GM19239 (cell line): ENCODE data around the gene TF.

Experiments
- DNase-seq: peaks from one replicate; pipeline ENCODE4 v3.0.0; 2011; ENCODE audit warnings: low spot score; ENCODE audit not compliant: insufficient read length
- FAIRE-seq: peaks from 2 replicates; lab custom pipeline; 2011; peaks lifted over from hg19 to GRCh38; lab: Jason Lieb, UNC

The TF gene

DNA sequence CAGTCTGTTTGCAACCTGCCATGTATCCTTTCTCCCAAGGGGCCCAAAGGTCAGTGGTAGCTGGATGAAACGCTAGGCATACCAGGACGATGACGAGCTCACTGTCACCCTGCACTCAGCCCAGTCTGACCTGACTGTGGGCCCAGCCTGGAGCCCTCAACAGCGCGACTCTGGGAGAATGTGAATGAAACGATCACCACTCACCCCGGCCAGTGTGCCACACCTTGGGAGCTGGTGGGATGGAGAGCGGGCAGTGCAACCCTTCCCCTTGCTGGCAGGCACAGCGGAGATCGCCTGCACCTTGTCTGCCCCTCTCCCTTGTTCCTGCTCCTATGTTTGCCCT lies 86.6 kb downstream of the TF start:
- no peak for FAIRE-seq

DNA sequence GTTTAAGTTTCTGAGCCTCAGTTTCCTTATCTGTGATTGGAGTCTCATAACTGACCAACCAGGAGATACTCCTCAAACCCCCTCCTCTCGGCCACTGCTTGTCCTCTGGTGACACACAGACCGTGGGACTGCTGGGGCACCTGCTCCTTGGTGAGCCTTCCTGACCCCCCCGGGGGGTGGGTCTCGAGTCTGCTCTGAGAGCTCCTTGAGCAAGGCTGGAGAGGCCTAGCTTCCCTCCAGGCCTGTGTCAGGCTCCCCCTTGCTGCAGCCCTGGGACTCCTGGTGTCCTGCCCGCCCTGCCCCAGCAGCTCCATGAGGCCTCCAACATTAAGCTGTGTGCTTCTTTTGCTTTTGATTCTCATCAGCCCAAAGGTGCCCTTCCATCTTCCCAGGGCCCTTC lies 87.1 kb downstream of the TF start:
- no peak for FAIRE-seq

More for the DNA sequence above, 86.6 kb downstream of the TF start:
- DNase-seq = no peak

DNA sequence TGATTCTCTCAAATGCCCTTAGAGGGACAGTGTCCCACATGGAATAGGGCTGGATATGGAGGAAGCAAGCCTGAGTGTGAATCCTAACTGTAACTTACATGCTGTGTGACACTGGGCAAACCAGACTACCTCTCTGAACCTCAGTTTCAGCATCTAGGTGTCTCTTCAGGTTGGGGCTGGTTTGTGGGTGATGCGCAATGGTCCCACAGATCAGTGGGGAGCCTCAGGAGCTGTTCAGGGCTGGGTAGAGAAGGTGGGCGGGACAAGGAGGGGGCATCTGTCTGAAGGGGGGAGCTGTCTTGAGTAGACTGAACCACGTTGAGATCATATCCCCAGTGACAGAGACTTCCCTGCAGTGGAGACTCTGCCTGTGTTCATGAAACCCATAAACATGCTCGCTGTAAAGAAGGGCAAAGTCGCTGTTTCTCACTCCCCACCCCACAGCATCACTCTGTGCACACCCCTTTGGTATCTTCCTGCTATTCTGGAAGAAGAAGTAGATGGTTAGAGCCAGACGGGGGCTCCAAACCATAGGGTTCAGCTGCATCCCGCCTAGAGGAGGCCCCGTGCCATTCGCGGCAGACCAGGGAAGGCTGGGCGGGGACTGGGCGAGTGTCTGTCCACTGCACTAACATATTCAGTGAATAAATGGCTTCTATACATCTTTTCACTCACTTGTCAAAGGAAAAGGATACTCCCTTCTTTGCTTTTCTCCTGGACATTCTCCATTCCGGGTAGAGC lies 87.9 kb downstream of the TF start:
- FAIRE-seq = no peak

More for the DNA sequence above, 87.1 kb downstream of the TF start:
- DNase-seq = no peak

DNA sequence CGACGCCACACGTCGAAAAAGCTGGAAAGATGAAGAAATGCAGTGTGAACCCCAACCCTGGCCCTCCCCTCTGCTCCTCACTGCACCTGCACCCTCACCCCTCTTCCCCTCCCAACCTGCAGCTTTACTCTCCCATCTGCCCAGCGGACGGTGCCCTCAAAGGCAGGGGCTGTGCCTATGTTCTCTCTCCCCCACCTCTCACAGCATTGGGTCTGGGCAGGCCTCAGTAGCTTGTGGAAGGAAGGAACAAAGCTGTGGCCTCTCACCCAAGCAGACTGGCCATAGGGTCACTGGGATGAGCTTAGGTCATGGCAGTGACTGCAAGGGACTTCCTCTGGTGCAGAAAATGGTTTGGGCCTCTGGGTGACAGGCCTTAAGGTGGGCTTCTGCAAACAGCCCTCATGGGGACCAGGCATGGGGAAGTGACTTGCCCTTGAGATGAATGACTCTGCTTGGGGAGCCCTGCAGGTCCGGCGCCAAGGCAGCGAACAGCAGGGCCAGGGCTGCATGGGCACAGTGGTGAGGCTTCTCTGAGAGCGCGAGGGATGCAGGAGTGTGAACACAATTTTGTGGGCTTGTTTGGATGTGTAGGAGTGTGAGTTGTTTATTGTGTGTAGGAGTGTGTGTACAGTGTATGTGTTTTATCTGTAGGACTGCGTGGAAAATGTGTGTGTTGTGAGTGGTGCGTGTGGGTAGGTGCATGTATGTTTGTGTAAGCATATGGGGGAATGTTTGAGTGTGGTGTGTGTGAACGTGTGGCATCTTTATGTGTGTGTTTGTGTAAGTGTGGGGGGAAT lies 88.6 kb downstream of the TF start:
- DNase-seq = no peak
- FAIRE-seq = no peak

More for the DNA sequence above, 87.9 kb downstream of the TF start:
- no peak for DNase-seq

DNA sequence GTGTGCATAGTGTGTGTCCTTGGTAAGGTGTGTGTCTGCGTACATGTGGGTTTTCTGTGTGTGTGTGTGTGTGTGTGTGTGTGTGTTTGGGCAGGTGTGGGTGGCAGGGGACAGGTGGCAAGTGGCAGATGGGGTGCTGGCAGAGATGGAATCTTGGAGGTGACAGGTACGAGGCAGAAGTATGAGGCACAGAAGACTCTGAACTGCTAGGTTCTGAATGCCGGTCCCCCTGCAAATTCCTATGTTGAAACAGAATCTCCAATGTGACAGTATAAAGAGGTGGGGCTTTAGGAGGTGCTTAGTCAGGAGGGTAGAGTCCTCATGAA lies 89.2 kb downstream of the TF start:
- no peak for FAIRE-seq

DNA sequence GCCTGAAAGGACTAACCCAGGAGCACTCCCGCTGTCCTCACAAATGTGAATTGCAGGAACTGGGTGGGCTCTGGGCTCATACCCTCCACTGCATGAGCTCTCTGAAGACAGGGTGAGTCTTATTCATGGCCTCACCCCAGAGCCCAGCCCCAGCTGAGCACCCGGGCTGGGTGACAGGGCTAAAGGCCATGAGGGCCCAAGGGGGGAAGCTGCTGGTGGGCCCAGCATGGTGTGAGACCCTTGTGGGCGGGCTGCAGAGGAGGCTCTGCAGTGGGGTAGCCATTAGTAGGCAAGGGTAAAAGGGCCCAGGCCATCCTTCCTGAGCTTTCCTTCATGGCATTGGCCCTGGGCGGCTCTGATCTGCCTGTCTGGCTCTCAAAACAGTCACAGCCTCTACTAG lies 89.8 kb downstream of the TF start:
- DNase-seq (no peak), FAIRE-seq (no peak)

More for the DNA sequence above, 89.2 kb downstream of the TF start:
- DNase-seq = no peak

DNA sequence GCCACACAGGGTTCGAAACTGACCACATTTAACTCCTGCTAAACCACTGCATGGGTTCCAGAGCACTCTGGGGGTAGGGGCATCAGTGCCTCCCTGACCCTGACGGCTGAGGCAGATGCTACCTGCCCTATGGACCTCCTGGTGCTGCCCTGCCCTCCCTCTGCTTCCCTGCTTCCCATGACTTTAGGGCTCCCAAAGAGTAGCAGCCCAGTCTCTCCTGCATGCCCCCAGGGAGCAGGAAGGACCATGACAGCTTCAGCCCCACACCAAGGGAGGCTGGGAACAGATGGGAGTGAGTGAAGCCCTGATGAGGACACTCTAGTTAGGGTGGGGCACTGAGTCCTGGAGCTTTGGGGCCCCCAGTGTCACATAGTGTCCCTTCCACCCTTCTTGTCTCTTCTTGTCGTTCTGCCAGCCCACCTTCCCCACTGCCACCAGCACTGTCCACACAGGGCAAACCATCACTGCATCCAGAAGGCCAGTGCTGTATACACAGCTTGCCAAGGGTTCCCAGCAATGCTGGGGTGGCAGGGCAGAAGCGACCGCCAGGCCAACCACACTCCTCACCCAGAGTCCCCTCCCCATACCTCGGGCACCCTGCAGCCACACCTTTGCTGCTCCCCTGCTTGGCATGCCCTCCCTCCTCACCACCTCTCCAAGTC lies 90.4 kb downstream of the TF start:
- FAIRE-seq = no peak
- DNase-seq = no peak

DNA sequence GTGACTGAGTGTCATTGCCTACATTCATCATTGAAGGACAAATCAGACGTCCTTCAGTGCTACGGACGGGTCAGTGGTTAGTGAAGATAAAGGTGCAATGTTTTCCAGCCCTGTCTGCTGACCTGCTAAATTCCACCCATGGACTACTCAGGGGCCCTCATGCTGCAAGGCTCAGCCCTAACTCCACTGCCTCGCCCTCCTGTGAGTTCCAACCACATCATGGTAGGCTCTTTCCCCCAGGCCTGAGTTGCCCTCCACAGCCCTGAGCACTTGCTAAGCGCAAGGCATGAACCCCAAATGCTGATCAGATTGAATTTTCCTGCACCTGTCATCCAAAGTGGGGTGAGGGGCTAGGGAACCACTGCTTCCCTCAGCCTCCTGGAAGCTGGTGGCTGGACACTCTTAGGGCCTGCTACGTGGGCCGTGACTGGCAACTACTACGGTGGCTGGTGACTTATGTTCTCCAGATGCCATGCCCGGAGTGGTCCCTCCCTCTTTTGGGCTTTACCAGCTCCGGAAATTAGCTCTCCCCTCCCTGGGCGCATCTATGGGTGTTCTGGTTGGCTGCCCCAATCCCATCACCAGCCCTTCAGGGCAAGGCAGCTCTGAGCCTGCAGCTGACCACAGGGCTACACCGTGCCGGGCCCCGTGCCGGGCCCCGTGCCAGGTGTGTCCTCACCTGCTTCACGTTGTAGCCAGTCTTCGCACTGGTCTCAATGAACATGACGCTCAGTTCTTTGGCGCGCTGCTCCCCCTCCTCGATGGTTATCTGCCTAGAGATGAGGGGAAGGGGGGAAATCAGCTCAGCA lies 91.5 kb downstream of the TF start:
- no peak for FAIRE-seq
- no peak for DNase-seq

DNA sequence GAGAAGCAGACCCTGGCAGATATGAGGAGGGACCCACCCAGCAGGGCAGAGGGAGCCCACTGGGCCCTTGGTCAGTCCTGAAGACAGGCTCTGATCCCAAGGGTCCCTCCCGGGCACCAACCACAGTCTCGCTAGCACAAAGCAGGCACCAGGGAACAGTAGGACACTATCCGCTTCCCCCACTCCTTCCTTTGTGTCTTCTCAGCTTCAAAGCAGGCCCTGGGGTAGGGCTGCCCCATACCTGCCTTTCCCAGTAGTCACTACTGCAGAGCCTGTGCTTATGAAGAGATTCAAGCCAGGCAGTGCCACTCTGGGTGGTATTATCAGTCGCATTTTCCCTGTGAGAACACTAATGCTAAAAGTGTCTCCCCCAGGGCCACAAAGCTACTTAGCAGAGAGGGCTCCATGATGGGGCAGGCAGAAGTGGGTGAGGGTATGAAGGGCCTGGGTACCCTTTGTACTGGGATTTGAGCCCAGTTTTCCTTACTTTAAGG lies 92.2 kb downstream of the TF start:
- FAIRE-seq (no peak), DNase-seq (no peak)

DNA sequence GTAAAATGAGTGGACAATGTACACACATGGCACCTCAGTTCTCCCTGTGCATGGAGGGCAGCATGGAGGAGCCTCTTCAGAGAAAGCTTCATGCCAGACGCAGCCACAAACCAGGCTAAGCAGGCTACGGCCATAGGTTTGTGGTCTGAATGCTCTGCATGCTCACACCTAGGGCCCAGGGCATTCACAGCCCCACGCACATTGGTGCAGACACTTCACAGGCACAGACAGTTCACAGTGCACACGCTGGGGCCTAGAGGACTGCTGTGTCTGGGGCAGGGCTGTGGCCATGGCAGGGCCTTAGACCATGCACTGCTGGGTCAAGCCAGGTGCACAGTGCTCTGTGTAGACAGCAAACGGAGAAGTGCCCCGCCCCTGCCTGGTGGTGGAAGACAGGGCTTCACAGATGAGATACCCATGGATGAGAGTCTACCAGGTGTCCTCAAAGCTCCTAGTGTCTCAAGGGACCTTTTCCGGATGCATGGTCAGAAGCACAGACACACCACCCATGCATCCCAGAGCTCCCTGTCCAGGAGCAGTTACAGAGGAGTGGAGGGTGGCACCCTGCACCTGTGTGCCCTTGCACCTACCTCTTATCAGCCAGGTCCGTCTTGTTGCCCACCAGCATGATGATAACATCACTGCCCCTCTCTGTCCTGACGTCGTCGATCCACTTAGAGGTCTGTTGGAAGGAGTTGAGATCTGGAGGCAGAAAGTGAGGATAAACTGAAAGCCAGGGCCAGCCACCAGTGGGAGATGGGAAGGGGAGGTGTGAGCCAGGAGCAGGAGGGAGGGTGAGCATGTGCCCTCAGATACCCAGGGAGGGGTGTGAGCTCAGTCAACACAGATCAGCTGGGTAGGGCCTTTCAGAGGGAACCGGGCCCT lies 93.0 kb downstream of the TF start:
- DNase-seq = no peak
- no peak for FAIRE-seq

DNA sequence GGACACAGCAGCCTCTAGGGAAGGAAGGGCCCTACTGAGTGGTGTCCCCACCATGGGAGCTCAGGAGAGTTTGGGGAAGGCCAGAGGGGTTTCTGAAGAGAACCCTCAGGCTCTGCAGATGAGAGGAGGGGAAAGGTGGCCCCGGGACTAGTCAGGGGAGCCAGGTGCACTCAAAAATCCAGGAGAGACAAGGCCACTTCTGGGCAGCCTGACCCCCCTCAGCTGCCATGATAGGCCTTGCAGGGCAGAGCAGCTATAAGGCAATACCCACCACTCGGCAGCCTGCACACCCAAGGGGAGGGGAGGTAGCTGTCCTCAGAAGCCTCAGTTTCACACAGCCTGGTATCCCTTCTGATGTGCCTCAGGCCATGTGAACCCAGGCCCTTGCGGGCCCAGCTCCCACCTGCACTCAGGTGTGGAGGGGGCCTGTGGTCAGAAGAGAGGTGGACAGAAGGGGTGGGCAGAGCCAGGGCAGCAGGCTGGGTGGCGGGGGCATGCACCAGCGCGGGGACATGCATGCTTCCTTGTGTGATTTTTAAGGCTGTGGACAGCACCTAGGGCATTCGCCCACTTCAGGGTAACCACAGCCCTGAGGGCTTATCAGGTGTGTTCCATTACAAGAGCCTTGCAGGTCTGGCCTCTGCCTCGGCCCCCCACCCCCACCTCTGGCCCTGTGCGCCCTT lies 94.0 kb downstream of the TF start:
- FAIRE-seq (no peak), DNase-seq (no peak)

DNA sequence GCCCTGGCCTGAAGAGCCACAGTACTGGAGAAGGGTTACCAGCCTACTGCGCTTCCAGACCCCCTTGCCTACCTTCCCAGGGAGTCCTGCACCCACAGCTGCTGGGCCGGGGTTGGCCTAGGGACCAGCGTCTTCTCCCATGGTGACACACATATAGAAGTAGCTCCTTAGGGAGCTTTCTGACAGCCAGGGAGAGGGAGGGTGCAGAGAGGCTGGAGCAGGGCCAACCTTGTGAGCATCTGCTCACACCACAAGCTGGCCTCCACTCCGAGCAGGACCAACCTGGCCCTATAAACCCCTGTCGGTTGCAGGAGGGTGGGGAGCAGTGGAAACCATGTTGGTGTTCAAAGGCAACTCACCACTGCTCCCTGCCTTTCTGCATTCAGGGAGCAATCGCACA lies 94.6 kb downstream of the TF start:
- DNase-seq (no peak), FAIRE-seq (no peak)

DNA sequence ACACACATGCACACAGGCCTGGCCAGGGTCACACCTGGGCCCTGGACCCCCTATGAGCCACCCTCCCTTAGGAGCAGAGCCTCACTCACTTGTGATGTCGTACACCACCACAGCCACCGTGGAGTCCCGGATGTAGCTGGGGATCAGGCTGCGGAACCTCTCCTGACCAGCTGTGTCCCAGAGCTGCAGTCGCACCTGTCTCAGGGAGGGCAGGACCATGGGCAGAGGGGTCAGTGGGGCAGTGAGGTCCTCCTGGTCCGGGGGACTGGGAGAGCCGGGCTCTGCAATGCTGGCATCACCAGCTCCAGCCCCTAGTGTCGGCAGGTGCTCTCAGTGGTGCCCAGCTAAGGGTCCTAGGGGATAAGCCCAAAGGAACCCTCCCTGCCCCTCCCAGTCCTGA lies 95.0 kb downstream of the TF start:
- no peak for DNase-seq
- no peak for FAIRE-seq

DNA sequence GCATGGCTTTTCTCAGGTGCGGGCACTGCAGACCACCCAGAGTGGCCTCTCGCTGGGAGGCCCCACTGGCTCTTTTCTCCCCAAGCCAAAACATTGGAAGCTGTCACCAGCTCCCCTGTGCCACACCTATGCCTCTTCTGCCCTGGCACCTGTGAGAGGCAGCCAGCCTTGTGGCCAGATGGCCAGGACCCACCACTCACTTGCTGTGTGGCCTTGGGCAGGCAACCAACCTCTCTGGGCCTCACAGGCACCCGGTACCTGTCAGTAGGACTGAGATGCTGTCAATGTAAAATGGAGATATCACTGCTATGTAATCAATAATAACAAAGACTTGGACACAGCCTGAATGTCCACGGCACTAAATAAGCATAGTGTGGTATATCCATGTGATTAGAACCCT lies 96.0 kb downstream of the TF start:
- FAIRE-seq = no peak
- DNase-seq = no peak

DNA sequence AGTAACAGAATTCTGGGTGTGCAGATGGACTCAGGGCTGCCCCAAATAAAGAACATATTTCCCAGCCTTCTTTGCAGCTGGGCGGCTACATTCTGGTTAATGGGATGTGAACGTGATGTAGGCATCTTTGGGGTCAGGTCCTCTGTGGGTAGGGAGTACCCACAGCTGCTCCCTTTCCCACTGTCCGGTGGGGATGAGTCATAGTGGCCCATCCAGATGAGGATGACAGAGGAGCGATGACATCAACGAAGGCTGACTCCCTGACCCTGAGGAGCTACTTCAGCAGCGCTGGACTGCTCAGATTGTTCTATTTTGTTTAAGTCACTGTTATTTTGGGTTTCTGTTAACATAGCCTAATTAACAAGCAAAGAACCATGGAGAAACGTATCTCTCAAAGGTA lies 97.4 kb downstream of the TF start:
- FAIRE-seq (no peak), DNase-seq (no peak)

DNA sequence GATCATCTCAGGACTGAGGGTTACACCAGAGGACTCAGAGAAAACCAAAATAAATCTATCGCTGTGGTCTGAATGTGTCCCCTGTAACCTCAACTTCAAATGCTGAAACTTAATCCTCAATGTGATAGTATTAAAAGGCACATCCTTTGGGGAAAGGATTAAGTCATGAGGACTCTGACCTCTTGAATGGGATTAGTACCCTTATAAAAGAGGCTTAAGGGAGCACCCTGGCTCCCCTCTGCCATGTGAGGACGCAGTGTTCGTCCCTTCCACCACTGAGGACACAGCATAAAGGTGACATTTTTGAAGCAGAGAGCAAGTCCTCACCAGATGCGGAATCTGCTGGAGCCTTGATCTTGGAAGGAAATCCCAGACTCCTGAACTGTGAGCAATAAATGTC lies 98.9 kb downstream of the TF start:
- DNase-seq (no peak), FAIRE-seq (no peak)
